Central memory CD8-positive, alpha-beta T cell (primary cell): Measurements from ENCODE around the gene PEAK1.

Experiments
- ATAC-seq: fragments of 150-1000 bp; cut with Tn5 transposase; replicated peaks from 2 replicates; pipeline ENCODE4 v1.10.0; 2022; ENCODE audit warnings: mild to moderate bottlenecking, moderate FRiP score, moderate number of reproducible peaks; ENCODE audit not compliant: poor library complexity, severe bottlenecking; ENCODE audit errors: extremely low read depth
- DNase-seq, 2 donors: peaks; one replicate each; pipeline ENCODE4 v3.0.0; 2021; ENCODE audit warnings: low spot score in 2 of 2
- H3K27ac Mint-ChIP-seq: one replicate; pipeline ENCODE4 v1.8.0; 2022; ENCODE audit warnings: low read depth, mild to moderate bottlenecking, moderate library complexity, mixed read lengths
- H3K27me3 Mint-ChIP-seq: one replicate; pipeline ENCODE4 v1.8.0; 2022; ENCODE audit warnings: mixed read lengths
- H3K36me3 Mint-ChIP-seq: one replicate; pipeline ENCODE4 v1.8.0; 2022; ENCODE audit warnings: mild to moderate bottlenecking, moderate library complexity, mixed read lengths; ENCODE audit not compliant: insufficient read depth
- H3K4me1 Mint-ChIP-seq: one replicate; pipeline ENCODE4 v1.8.0; 2022; ENCODE audit warnings: mixed read lengths
- H3K4me3 Mint-ChIP-seq: one replicate; pipeline ENCODE4 v1.8.0; 2022; ENCODE audit warnings: mild to moderate bottlenecking, moderate library complexity, mixed read lengths
- H3K9me3 Mint-ChIP-seq: one replicate; pipeline ENCODE4 v1.8.0; 2022; ENCODE audit warnings: mixed read lengths

PEAK1 gene

GRCh38 chr15:77107068-77107467 lies 312.8 kb downstream of the PEAK1 start:
- Mint-ChIP-seq H3K27me3 (no peaks in the 10 kb centered on the region), H3K27ac (no peak overlapping the region), H3K9me3 (no peaks in the 10 kb centered on the region), H3K4me3 (no peak overlapping the region), H3K36me3 (no peaks in the 10 kb centered on the region), H3K4me1 (no peaks in the 10 kb centered on the region)
- DNase-seq = no peak
- ATAC-seq = no peak

- DNase-seq (no peak), ATAC-seq (no peak)
- Mint-ChIP-seq H3K4me1 (no peaks in the 10 kb centered on the region), H3K27me3 (no peaks in the 10 kb centered on the region), H3K9me3 (no peaks in the 10 kb centered on the region), H3K27ac (no peak overlapping the region), H3K36me3 (no peaks in the 10 kb centered on the region), H3K4me3 (no peak overlapping the region)
These were observed 315.7 kb downstream of the PEAK1 start for GRCh38 chr15:77104155-77104554.

GRCh38 chr15:77099741-77100463 lies 320.0 kb downstream of the PEAK1 start:
- Mint-ChIP-seq H3K9me3 (no peaks in the 10 kb centered on the region), H3K4me3 (no peak overlapping the region), H3K4me1 (no peaks in the 10 kb centered on the region), H3K27ac (no peak overlapping the region), H3K27me3 (no peaks in the 10 kb centered on the region), H3K36me3 (no peaks in the 10 kb centered on the region)
- DNase-seq (no peak), ATAC-seq (no peak)

- Mint-ChIP-seq H3K4me1 (no peaks in the 10 kb centered on the region), H3K36me3 (peaks cover under 1% of the 10 kb centered on the region), H3K27ac (no peak overlapping the region), H3K9me3 (no peaks in the 10 kb centered on the region), H3K27me3 (no peaks in the 10 kb centered on the region), H3K4me3 (no peak overlapping the region)
- ATAC-seq = no peak
- DNase-seq = no peak
These were observed 321.3 kb downstream of the PEAK1 start for GRCh38 chr15:77098572-77098971.

GRCh38 chr15:77097921-77098320 lies 322.0 kb downstream of the PEAK1 start:
- no peaks in the 10 kb centered on the region for H3K27me3 Mint-ChIP-seq
- H3K36me3 Mint-ChIP-seq = peaks cover 1% of the 10 kb centered on the region
- no peaks in the 10 kb centered on the region for H3K4me1 Mint-ChIP-seq
- no peak overlapping the region for H3K4me3 Mint-ChIP-seq
- ATAC-seq (no peak), DNase-seq (no peak)
- H3K9me3 Mint-ChIP-seq = no peaks in the 10 kb centered on the region
- no peak overlapping the region for H3K27ac Mint-ChIP-seq

GRCh38 chr15:77097248-77097721 lies 322.6 kb downstream of the PEAK1 start:
- no peak for ATAC-seq
- Mint-ChIP-seq H3K9me3 (no peaks in the 10 kb centered on the region), H3K4me3 (no peak overlapping the region), H3K27ac (no peak overlapping the region), H3K36me3 (peaks cover 1% of the 10 kb centered on the region), H3K27me3 (no peaks in the 10 kb centered on the region), H3K4me1 (no peaks in the 10 kb centered on the region)
- DNase-seq = no peak

- Mint-ChIP-seq H3K27ac (no peak overlapping the region), H3K27me3 (no peaks in the 10 kb centered on the region), H3K4me3 (no peak overlapping the region), H3K9me3 (no peaks in the 10 kb centered on the region), H3K36me3 (peaks cover 1% of the 10 kb centered on the region), H3K4me1 (no peaks in the 10 kb centered on the region)
- ATAC-seq (no peak), DNase-seq (no peak)
These were observed 323.4 kb downstream of the PEAK1 start for GRCh38 chr15:77096541-77096940.

GRCh38 chr15:77096138-77096537 lies 323.8 kb downstream of the PEAK1 start:
- Mint-ChIP-seq H3K36me3 (peaks cover 1% of the 10 kb centered on the region), H3K4me3 (no peak overlapping the region), H3K27me3 (no peaks in the 10 kb centered on the region), H3K9me3 (no peaks in the 10 kb centered on the region), H3K27ac (no peak overlapping the region), H3K4me1 (no peaks in the 10 kb centered on the region)
- no peak for ATAC-seq
- DNase-seq = no peak

- Mint-ChIP-seq H3K27me3 (no peaks in the 10 kb centered on the region), H3K4me3 (no peak overlapping the region), H3K36me3 (peaks cover 1% of the 10 kb centered on the region), H3K27ac (no peak overlapping the region), H3K9me3 (no peaks in the 10 kb centered on the region), H3K4me1 (no peaks in the 10 kb centered on the region)
- ATAC-seq (no peak), DNase-seq (no peak)
These were observed 325.4 kb downstream of the PEAK1 start for GRCh38 chr15:77094397-77095030.

GRCh38 chr15:77093436-77093835 lies 326.5 kb downstream of the PEAK1 start:
- no peak overlapping the region for H3K27ac Mint-ChIP-seq
- H3K4me3 Mint-ChIP-seq = no peak overlapping the region
- H3K9me3 Mint-ChIP-seq = no peaks in the 10 kb centered on the region
- DNase-seq = no peak
- peaks cover 1% of the 10 kb centered on the region for H3K36me3 Mint-ChIP-seq
- H3K27me3 Mint-ChIP-seq = no peaks in the 10 kb centered on the region
- no peaks in the 10 kb centered on the region for H3K4me1 Mint-ChIP-seq
- ATAC-seq = no peak

- no peak overlapping the region for H3K4me3 Mint-ChIP-seq
- H3K36me3 Mint-ChIP-seq = peaks cover 1% of the 10 kb centered on the region
- H3K9me3 Mint-ChIP-seq = no peaks in the 10 kb centered on the region
- DNase-seq (no peak), ATAC-seq (no peak)
- H3K4me1 Mint-ChIP-seq = no peaks in the 10 kb centered on the region
- H3K27ac Mint-ChIP-seq = no peak overlapping the region
- no peaks in the 10 kb centered on the region for H3K27me3 Mint-ChIP-seq
These were observed 328.8 kb downstream of the PEAK1 start for GRCh38 chr15:77091097-77091496.

GRCh38 chr15:77087213-77087612 lies 332.7 kb downstream of the PEAK1 start:
- Mint-ChIP-seq H3K27ac (no peak overlapping the region), H3K4me3 (no peak overlapping the region), H3K9me3 (no peaks in the 10 kb centered on the region), H3K4me1 (peaks cover 16% of the 10 kb centered on the region), H3K36me3 (no peaks in the 10 kb centered on the region), H3K27me3 (no peaks in the 10 kb centered on the region)
- DNase-seq (no peak), ATAC-seq (no peak)

- no peak overlapping the region for H3K4me3 Mint-ChIP-seq
- ATAC-seq = no peak
- H3K9me3 Mint-ChIP-seq = no peaks in the 10 kb centered on the region
- no peaks in the 10 kb centered on the region for H3K27me3 Mint-ChIP-seq
- H3K27ac Mint-ChIP-seq = no peak overlapping the region
- H3K36me3 Mint-ChIP-seq = peaks cover 2% of the 10 kb centered on the region
- H3K4me1 Mint-ChIP-seq = peaks cover 16% of the 10 kb centered on the region
- no peak for DNase-seq
These were observed 334.6 kb downstream of the PEAK1 start for GRCh38 chr15:77085297-77085696.
